RWPE2 (cell line): ENCODE data around the gene CCDC141.

Experiments
- ATAC-seq: fragments of 200-7000 bp; cut with Tn5 transposase; 3 replicates; pipeline ENCODE4 v1.9.1; 2021; ENCODE audit warnings: low read depth
- DNase-seq: peaks from one replicate; pipeline ENCODE4 v3.0.0-alpha.2; 2020; ENCODE audit warnings: low spot score
- H3K27ac ChIP-seq: fragments of 450-650 bp; 2 replicates; pipeline ENCODE4 v1.5.1; 2017; ENCODE audit warnings: mild to moderate bottlenecking; ENCODE audit not compliant: poor library complexity, severe bottlenecking
- H3K27me3 ChIP-seq: fragments of 250-450 bp; sonication (Bioruptor Pico); 2 replicates; pipeline ENCODE4 v1.5.1; 2021; ENCODE audit warnings: mild to moderate bottlenecking, moderate library complexity; ENCODE audit not compliant: insufficient read depth, poor library complexity, severe bottlenecking
- H3K36me3 ChIP-seq: fragments of 250-450 bp; sonication (Bioruptor Pico); 2 replicates; pipeline ENCODE4 v1.5.1; 2020; ENCODE audit warnings: low read depth, mild to moderate bottlenecking, moderate library complexity
- H3K4me1 ChIP-seq: fragments of 250-450 bp; sonication (Bioruptor Pico); 2 replicates; pipeline ENCODE4 v1.5.1; 2021; ENCODE audit warnings: mild to moderate bottlenecking, moderate library complexity; ENCODE audit not compliant: insufficient read depth, poor library complexity, severe bottlenecking
- H3K4me3 ChIP-seq: fragments of 250-450 bp; sonication (Bioruptor Pico); 2 replicates; pipeline ENCODE4 v1.5.1; 2021; ENCODE audit warnings: mild to moderate bottlenecking, moderate library complexity; ENCODE audit not compliant: severe bottlenecking
- H3K9me3 ChIP-seq: fragments of 250-450 bp; sonication (Bioruptor Pico); 2 replicates; pipeline ENCODE4 v1.5.1; 2021; ENCODE audit warnings: mild to moderate bottlenecking, moderate library complexity; ENCODE audit not compliant: severe bottlenecking
- CTCF ChIP-seq: fragments of 450-650 bp; IDR thresholded peaks from one replicate; pipeline ENCODE4 v1.5.1; 2017; ENCODE audit warnings: mild to moderate bottlenecking, moderate library complexity; ENCODE audit not compliant: poor library complexity, severe bottlenecking

CCDC141 gene

GRCh38 chr2:178843697-178844096 lies 206.2 kb downstream of the CCDC141 start:
- ATAC-seq (no peak), DNase-seq (no peak)
- H3K27ac ChIP-seq: no peak overlapping the region
- H3K36me3 ChIP-seq: no peaks in the 10 kb centered on the region
- H3K27me3 ChIP-seq: no peaks in the 10 kb centered on the region
- H3K9me3 ChIP-seq: no peaks in the 10 kb centered on the region
- H3K4me3 ChIP-seq: no peak overlapping the region
- no peak for TF ChIP-seq CTCF
- no peaks in the 10 kb centered on the region for H3K4me1 ChIP-seq

GRCh38 chr2:178836807-178837206 lies 213.1 kb downstream of the CCDC141 start:
- Histone ChIP-seq H3K4me1 (no peaks in the 10 kb centered on the region), H3K27me3 (peaks cover 2% of the 10 kb centered on the region), H3K9me3 (no peaks in the 10 kb centered on the region), H3K4me3 (no peak overlapping the region), H3K27ac (no peak overlapping the region), H3K36me3 (no peaks in the 10 kb centered on the region)
- ATAC-seq (0 out of 3 replicates have a peak, but pooled peaks have one; percentile 19), DNase-seq (no peak)
- no peak for TF ChIP-seq CTCF

- Histone ChIP-seq H3K9me3 (no peaks in the 10 kb centered on the region), H3K27ac (no peak overlapping the region), H3K27me3 (peaks cover 2% of the 10 kb centered on the region), H3K4me3 (no peak overlapping the region), H3K36me3 (no peaks in the 10 kb centered on the region), H3K4me1 (no peaks in the 10 kb centered on the region)
- ATAC-seq: no peak
- no peak for TF ChIP-seq CTCF
- DNase-seq: no peak
Observed at GRCh38 chr2:178834086-178834485, 215.9 kb downstream of the CCDC141 start.

GRCh38 chr2:178833382-178833781 lies 216.6 kb downstream of the CCDC141 start:
- Histone ChIP-seq H3K4me3 (no peak overlapping the region), H3K4me1 (no peaks in the 10 kb centered on the region), H3K27me3 (peaks cover 2% of the 10 kb centered on the region), H3K9me3 (no peaks in the 10 kb centered on the region), H3K36me3 (no peaks in the 10 kb centered on the region), H3K27ac (no peak overlapping the region)
- ATAC-seq: no peak
- DNase-seq: no peak
- TF ChIP-seq CTCF: no peak

GRCh38 chr2:178830451-178830850 lies 219.5 kb downstream of the CCDC141 start:
- Histone ChIP-seq H3K36me3 (no peaks in the 10 kb centered on the region), H3K4me3 (no peak overlapping the region), H3K27me3 (peaks cover 2% of the 10 kb centered on the region), H3K4me1 (no peaks in the 10 kb centered on the region), H3K27ac (no peak overlapping the region), H3K9me3 (no peaks in the 10 kb centered on the region)
- TF ChIP-seq CTCF: no peak
- no peak for ATAC-seq
- DNase-seq: no peak
